A549 treated with CORT108297 at 1 μM for 4 hours (cell line): ENCODE measurements around the gene GOLGA8O. TPM values are rescaled to one million over a fixed set of nuclear protein-coding genes. Genes with fewer than 3 reads are reported as not detected.

Experiments
- total RNA-seq: library from RNA; stranded (reverse); fragments of 200-300 nt; extraction: Qiagen RNA extraction; gene quantifications from 5 replicates; pipeline ENCODE4 v1.2.3, GENCODE V29; 2022

The GOLGA8O gene
- 0.27 to 0.52 TPM (median 0.40 TPM) in 5 replicates for total RNA-seq

GRCh38 chr15:32455534-32455933 lies at the start of gene GOLGA8O:
Gene GOLGA8O, minus strand, starts transcription at chr15:32455634. Its CDS starts 98 bp downstream, at chr15:32455536.

GRCh38 chr15:32403192-32403591 lies 52.2 kb downstream of the GOLGA8O start, which contains the start of gene GOLGA8K:
Gene GOLGA8K, minus strand, starts transcription at chr15:32403292. Its CDS starts 98 bp downstream, at chr15:32403194.

Other genes with a start within 250 kb of the GOLGA8O start
- gene GOLGA8K, start 52.3 kb downstream of the GOLGA8O start, total RNA-seq, result 0.30 to 0.89 TPM (median 0.69 TPM) in 5 replicates
- gene GOLGA8N, start 137.8 kb upstream of the GOLGA8O start, total RNA-seq, result 1.2 to 1.8 TPM (median 1.3 TPM) in 5 replicates
- gene ARHGAP11A, start 159.9 kb upstream of the GOLGA8O start, total RNA-seq, result 46.2 to 85.1 TPM (median 66.9 TPM) in 5 replicates
- 2.1 to 2.8 TPM (median 2.2 TPM) in 5 replicates for gene SCG5, start 186.1 kb upstream of the GOLGA8O start, total RNA-seq